PC-3 (cell line): ENCODE data around the gene WDFY4.

Experiments
- EZH2 ChIP-seq: fragments of 300-600 bp; sonication (generic); IDR thresholded peaks from one replicate; pipeline ENCODE4 v1.6.1; 2017; ENCODE audit warnings: antibody characterized with exemption, mild to moderate bottlenecking, low read length; ENCODE audit not compliant: unreplicated experiment
- EZH2phosphoT487 ChIP-seq: fragments of 300-600 bp; sonication (generic); IDR thresholded peaks from 2 replicates; pipeline ENCODE4 v1.6.1; 2018; ENCODE audit warnings: mild to moderate bottlenecking, antibody characterized with exemption, low read length, borderline replicate concordance
- TF ChIP-seq, protein P1 (sequence below): fragments of 300-600 bp; sonication (generic); conservative IDR thresholded peaks from 2 replicates; pipeline ENCODE4 v1.5.1; 2017; ENCODE audit warnings: antibody characterized with exemption, low read depth, mild to moderate bottlenecking, low read length

DNA sequence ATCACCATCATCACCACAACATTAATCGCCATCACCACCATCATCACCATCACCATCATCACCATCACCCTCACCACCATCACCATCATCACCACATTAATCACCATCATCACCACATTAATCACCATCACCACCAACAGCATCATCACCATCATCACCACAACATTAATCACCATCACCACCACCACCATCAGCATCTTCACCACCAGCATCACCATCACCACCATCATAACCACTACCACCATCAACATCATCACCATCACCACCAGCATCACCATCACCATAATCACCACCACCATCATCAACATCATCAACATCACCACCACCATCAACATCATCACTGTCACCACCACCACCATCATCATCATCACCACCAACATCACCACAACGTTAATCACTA is 124.6 kb downstream of the WDFY4 start:
- TF ChIP-seq EZH2 (no peak), EZH2phosphoT487 (no peak)
- TF ChIP-seq, protein P1, sequence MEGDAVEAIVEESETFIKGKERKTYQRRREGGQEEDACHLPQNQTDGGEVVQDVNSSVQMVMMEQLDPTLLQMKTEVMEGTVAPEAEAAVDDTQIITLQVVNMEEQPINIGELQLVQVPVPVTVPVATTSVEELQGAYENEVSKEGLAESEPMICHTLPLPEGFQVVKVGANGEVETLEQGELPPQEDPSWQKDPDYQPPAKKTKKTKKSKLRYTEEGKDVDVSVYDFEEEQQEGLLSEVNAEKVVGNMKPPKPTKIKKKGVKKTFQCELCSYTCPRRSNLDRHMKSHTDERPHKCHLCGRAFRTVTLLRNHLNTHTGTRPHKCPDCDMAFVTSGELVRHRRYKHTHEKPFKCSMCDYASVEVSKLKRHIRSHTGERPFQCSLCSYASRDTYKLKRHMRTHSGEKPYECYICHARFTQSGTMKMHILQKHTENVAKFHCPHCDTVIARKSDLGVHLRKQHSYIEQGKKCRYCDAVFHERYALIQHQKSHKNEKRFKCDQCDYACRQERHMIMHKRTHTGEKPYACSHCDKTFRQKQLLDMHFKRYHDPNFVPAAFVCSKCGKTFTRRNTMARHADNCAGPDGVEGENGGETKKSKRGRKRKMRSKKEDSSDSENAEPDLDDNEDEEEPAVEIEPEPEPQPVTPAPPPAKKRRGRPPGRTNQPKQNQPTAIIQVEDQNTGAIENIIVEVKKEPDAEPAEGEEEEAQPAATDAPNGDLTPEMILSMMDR = no peak
